AG09319 (cell line): ENCODE results near the gene USP4.

Experiments
- DNase-seq: peaks from one replicate; pipeline ENCODE4 v3.0.0-alpha.2; 2010; ENCODE audit warnings: low read depth; ENCODE audit errors: extremely low read depth
- CTCF ChIP-seq: IDR thresholded peaks from 2 replicates; pipeline ENCODE4 v1.5.1; 2011; ENCODE audit warnings: low read depth, mild to moderate bottlenecking, inconsistent platforms, low read length, moderate library complexity

Gene USP4

GRCh38 chr3:49339941-49340800, at the start of gene USP4:
TSS of gene USP4 (minus strand) at chr3:49340053. CDS start at chr3:49340024, 29 bp downstream.
- peak; percentile 72 for TF ChIP-seq CTCF

GRCh38 chr3:49389297-49389696, 49.4 kb upstream of the USP4 start:
- TF ChIP-seq CTCF, result no peak
- DNase-seq, result no peak

More at GRCh38 chr3:49339941-49340800, at the start of gene USP4:
- peak; percentile 61 for DNase-seq

- DNase-seq, result no peak
- TF ChIP-seq CTCF, result no peak
These were observed 48.5 kb upstream of the USP4 start for GRCh38 chr3:49388289-49388820.

- no peak for TF ChIP-seq CTCF
- DNase-seq, result no peak
These were observed 47.9 kb upstream of the USP4 start for GRCh38 chr3:49387721-49388120.

GRCh38 chr3:49386056-49386756, 46.4 kb upstream of the USP4 start:
- no peak for TF ChIP-seq CTCF

GRCh38 chr3:49385617-49386016, 45.8 kb upstream of the USP4 start:
- no peak for TF ChIP-seq CTCF
- no peak for DNase-seq

More at GRCh38 chr3:49386056-49386756, 46.4 kb upstream of the USP4 start:
- DNase-seq, result no peak

GRCh38 chr3:49383387-49383786, 43.5 kb upstream of the USP4 start:
- no peak for DNase-seq
- TF ChIP-seq CTCF, result no peak
